GM18507 (cell line): ENCODE measurements around the gene GPC1.

Experiments
- DNase-seq: peaks from one replicate; pipeline ENCODE4 v3.0.0; 2011; ENCODE audit warnings: low read depth; ENCODE audit not compliant: insufficient read length; ENCODE audit errors: extremely low spot score
- FAIRE-seq: peaks from 2 replicates; lab custom pipeline; 2011; peaks lifted over from hg19 to GRCh38; lab: Jason Lieb, UNC

The GPC1 gene

DNA sequence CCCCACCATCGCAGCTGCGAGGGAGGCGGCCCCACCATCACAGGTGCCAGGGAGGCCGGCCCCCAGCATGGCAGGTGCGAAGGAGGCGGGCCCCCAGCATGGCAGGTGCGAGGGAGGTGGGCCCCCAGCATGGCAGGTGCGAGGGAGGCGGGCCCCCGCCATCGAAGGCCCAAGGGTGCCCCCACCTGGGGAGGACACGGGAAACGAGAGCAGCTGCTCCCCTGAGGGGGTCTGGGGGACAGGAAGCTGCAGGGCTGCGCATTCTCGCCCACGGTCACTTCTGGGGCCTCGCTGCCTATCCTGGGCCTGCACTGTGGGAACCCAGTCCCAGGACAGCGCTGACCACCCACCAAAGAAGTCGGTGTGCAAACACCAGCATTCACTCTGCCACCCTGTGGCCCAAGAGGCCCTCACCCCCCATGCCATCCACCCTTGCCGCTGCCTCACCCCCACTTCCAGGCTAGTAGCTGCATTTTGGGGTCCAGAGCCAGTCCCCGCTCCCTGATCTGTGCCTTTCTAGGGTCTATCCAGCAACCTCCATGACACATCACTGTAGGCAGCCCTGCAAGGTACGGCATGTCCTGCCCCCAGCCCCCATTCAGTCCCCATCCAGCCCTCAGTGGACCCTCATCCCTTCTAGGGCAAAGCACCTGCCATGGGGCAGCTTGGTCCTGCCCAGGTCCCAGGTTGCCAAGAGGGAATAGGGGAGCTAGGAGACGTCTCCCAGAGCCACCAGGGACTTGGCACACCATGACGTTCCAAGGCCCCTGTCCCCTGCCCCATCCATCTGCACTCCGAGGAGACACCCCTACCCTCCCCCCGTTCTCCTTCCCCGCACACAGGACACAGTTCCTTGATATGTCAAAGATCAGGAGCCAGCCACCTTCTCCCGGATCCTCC, 24.0 kb upstream of the GPC1 start:
- DNase-seq (no peak), FAIRE-seq (no peak)

GRCh38 chr2:240412211-240412861, 23.1 kb upstream of the GPC1 start:
- DNase-seq (no peak), FAIRE-seq (no peak)

GRCh38 chr2:240412975-240413812, 22.3 kb upstream of the GPC1 start:
- no peak for FAIRE-seq

GRCh38 chr2:240413813-240414429, 21.5 kb upstream of the GPC1 start:
- FAIRE-seq (no peak), DNase-seq (no peak)

More at GRCh38 chr2:240412975-240413812, 22.3 kb upstream of the GPC1 start:
- DNase-seq = no peak

GRCh38 chr2:240416821-240417220, 18.6 kb upstream of the GPC1 start:
- DNase-seq = no peak
- FAIRE-seq = no peak

GRCh38 chr2:240418311-240418710, 17.2 kb upstream of the GPC1 start:
- FAIRE-seq (no peak), DNase-seq (no peak)

DNA sequence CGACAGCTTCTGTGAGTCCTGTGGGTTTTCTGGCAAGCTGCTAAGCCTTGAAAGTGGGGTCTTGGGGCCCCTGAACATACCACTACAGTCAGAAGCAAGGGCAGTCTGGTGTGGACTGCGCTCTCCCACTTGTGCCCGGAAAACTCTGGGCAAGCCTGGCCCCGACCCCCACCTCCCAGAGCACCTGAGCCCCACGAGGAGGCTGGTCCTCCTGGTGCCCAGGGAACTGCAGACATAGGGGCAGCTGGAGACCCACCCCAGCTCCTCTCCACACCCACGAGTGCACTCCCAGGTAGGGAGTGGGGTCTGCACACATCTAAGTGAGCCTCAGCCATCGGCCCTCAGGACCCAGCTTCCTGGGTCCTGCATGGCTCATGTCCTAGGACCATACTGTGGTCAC, 16.2 kb upstream of the GPC1 start:
- FAIRE-seq = no peak
- no peak for DNase-seq

- FAIRE-seq = no peak
- DNase-seq = no peak
Observed at GRCh38 chr2:240419723-240420122, 15.7 kb upstream of the GPC1 start.

DNA sequence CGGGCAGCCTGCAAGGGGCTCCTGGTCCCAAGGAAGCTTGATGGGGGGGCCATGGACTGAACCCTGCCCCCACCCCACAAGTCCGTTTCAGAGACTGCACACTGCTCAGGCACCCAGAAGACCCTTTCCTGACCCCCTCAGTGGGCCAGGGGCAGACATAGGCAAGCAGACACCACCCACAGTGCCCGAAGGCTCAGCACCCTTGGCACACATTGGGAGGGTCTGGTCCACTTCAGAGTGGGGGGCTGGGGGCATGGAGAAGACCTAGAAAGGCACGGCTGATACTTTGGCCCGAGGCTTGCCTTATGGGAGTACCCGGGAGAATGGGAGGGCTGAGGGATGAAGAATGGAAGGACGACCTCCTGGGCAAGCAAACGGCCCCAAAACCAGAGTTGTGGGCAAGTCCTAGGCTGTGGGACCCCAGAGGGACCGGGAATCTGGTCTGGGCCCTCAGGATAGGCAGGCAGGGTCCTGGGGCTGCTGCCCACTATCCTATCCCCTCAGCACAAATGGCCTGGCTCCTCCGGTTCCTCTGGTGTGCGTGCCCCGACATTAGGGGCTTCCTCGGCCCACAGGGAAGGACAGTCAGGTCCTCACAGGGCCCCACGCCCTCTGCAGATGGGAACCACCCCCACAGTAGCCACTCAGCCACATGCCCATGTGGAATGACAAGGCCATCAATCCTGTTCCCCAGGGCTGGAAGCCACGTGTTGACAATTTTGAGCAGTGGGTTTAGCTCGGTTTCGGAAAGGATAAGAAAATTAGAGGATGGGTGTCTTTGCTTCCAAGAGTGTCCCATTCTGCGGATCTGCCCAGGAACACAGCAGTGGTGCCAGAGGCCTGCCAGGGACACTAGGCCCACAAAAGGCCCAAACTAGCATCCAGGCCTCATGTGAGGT, 15.0 kb upstream of the GPC1 start:
- DNase-seq (no peak), FAIRE-seq (no peak)

GRCh38 chr2:240421381-240421780, 14.1 kb upstream of the GPC1 start:
- FAIRE-seq (no peak), DNase-seq (no peak)

GRCh38 chr2:240422658-240423329, 12.7 kb upstream of the GPC1 start:
- FAIRE-seq (no peak), DNase-seq (no peak)

DNA sequence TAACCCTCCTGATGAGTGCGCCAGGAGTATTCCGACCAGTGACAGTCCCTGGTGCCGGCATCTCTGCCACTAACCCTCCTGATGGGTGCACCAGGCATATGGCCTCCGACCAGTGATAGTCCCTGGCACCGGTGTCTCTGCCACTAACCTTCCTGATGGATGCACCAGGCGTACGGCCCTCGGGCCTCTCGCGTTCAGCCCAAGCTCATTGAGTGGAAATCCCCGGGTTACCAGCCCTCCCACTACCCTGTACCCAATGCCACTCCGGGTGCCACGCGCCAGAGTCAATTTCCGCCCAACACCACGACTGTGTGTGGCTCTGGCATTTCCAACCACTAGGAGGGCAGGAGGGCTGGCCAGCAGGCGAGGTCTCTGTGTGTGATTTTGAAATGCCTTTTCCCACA, 11.7 kb upstream of the GPC1 start:
- FAIRE-seq = no peak
- DNase-seq = no peak

DNA sequence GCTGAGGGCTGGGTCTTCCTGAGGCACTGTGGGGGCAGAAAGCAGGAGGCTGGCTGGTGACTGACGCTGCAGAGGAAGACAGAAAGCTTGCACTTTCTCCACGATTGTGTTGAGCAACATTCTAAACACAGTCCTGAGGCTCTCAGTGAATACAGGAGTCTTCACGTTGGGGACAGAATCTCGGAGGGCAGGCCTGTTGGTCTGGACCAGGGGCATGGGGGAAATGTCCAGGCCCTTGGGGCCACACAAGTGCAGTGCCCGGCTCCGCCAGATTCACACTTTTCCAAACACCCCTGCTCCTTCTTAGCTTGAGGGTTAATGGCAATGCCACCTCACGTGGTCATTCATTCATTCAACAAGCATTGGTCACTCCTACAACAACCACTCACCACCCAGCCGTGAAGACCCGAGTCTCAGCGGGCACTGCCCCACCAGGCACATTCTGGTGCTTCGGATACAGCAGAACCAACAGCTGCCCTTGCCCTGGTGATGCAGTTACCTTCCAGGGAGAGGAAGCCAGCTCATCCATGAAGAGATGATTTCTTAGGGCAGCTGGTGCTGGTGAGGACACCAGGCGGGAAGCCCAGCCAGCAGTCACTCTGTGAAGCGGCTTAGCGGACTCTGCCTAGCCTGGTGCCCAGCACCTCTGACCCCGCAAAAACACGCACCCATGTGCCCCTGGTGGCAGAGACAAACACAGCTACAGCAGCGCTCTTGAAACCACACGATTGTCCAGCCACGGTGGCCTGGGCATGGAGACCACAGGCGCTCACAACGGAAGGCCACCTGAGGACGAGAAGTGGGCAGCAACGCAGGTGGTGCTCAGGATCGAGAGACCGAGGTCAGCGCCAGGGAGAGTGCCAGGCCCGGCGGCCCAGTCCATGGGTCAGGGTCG, 10.9 kb upstream of the GPC1 start:
- FAIRE-seq (no peak), DNase-seq (no peak)

- DNase-seq (no peak), FAIRE-seq (no peak)
Observed at GRCh38 chr2:240425236-240425615, 10.2 kb upstream of the GPC1 start.

- FAIRE-seq = no peak
Observed at GRCh38 chr2:240425697-240426096, 9.8 kb upstream of the GPC1 start.

GRCh38 chr2:240426845-240427721, 8.4 kb upstream of the GPC1 start:
- DNase-seq (no peak), FAIRE-seq (no peak)

More at GRCh38 chr2:240425697-240426096, 9.8 kb upstream of the GPC1 start:
- no peak for DNase-seq
